ENCODE measurements around the gene MYO3B.

The MYO3B gene

GRCh38 chr2:170162271-170162632, 15.7 kb upstream of the MYO3B start:
- in situ Hi-C loops (cut with HindIII; ENCODE audit: low sequenced_read_pairs): no loop called here

DNA sequence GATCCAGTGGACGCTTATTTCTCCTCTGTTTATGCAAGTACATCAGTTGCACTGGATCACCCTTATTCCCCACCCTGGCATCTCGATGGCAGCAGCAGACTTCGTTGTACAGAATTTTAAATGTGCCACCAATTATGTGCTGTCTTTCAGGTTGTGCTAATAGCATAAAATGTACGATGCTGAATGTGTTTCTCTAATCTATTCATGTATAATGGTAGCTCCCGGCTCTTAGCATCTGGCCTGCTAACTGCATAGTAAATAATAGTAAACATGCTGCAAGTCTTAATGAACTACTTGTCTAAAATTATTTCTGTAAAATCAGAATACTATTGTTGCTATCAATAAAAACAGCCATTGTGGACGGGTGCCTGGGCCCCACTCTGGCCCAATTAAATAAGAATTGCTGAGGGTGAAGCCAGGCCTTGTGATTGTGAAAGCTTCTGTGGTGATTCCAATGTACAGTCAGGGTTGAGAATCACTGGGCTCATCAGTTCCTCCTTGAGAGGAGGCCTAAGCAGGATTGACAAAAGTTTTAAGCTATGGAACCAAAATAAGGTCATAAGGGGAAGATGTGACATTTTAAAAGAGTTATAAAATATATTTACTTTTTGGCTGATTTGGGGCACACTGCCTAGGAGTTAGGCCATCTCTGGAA, 14.4 kb upstream of the MYO3B start:
- in situ Hi-C loops (cut with HindIII; ENCODE audit: low sequenced_read_pairs): no loop called here

DNA sequence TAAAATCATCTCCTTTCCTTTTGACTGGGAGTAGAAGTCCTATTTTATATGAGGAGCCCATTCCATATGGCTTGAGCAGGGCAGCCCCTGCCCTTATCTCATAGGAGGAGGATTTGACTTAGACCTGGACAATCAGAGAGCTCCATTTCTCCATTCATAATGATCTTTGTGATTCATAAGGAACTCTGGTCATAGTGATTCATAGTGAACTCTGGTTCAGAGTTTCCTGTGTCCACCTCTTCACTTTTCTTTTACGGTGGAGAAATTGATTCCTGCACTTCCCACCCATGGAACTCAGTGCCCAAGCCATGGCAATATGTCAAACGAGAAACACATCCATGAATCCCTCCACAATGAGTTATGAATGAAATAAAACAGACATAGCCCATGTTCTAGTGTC, 12.8 kb upstream of the MYO3B start:
- in situ Hi-C loops (cut with HindIII; ENCODE audit: low sequenced_read_pairs): no loop called here

DNA sequence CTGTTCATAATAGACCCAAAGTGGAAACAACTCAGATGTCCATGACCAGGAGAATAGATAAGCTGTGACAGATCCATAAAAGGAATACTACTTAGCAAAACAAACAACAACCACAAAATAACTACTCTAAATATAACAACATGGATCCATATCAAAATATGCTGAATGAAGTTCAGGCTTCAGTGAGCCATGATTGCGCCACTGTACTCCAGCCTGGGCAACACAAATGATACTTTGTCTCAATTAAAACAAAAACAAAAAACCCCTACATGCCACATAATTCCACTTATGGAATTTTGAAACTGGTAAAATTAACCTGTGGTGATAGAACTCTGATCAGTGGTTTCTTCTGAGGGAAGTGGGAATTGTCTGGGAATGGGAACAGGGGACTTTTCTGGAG, 11.2 kb upstream of the MYO3B start:
- in situ Hi-C loops (cut with HindIII; ENCODE audit: low sequenced_read_pairs): no loop called here

DNA sequence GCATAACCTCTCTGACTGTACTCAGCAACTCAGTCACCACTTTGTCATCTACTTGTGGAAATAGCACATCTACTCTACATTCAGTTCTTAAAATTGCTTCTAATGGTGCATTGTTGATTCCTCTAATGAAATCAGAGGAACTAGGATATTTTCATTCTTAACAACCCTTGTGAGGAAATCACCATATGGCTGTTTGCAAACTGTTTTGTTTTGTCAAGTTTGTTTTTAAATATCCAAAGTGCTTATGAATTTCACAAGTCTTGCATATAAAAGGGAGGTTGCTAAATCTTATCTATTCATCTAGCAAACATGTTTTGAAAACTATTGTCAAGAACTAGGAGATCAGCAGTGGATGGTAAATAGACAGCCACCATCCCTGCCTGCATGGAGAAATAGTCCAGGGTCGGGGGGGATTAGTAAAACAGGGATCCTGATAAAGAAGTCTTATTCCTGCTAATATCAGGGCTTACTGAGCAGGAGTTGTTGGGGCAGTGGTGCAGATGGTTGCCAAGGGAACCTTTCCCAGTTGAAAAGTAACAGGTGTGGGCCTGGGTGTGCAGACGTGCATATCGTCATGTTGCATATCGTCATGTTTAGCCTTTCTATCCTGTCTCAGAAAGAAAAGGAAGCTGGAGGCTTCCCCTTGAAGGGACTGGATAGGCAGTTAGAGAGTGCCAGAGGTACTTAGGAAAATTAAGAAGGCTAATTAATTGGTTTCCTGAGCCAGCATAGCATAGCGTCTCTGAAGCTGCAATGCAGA, 7.5 kb upstream of the MYO3B start:
- in situ Hi-C loops (cut with HindIII; ENCODE audit: low sequenced_read_pairs): no loop called here

- in situ Hi-C loops (cut with HindIII; ENCODE audit: low sequenced_read_pairs): no loop called here
These were observed 1.7 kb upstream of the MYO3B start for GRCh38 chr2:170176212-170176611.

DNA sequence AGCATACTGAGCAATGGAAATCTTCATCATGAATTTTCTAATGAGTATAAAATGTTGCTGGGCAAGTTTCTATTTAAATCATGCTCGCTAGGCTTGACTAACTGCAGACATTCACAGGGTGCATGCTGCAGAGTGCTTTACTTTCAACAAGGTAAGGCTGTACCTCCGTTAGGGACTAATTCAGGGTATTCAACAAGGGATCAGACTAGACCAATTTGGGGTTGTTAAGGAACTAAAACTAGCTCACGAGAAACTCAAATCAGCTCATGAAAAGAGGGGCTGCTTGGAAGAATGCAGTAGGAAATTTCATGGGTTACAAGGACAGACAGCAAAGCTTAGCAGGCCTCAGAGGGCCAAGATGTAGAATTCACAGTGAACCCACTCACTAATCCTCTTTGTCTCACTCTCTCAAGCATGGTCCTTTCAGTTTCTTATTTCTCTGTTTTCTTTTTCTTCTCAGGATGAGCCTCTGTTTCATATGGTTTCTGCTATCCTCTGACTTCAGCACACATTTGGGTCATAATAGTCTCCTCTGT, 2.2 kb downstream of the MYO3B start:
- in situ Hi-C loops (cut with HindIII; ENCODE audit: low sequenced_read_pairs): no loop called here

GRCh38 chr2:170181602-170182001, 3.7 kb downstream of the MYO3B start:
- in situ Hi-C loops (cut with HindIII; ENCODE audit: low sequenced_read_pairs): no loop called here

- in situ Hi-C loops (cut with HindIII; ENCODE audit: low sequenced_read_pairs): no loop called here
These were observed 7.4 kb downstream of the MYO3B start for GRCh38 chr2:170185319-170185718.

DNA sequence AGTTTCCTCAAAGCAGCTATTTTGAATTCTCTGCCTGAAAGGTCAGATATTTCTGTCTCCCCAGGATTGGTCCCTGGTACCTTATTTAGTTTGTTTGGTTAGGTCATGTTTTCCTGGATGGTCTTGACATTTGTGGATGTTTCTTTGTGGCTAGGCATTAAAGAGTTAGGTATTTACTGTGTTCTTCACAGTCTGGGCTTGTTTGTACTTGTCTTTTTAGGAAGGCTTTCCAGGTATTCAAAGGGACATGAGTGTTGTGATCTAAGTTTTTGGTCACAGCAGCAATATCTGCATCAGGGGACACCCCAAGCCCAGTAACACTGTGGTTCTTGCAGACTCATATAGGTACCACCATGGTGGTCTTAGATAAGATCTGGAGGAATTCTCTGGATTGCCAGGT, 11.8 kb downstream of the MYO3B start:
- in situ Hi-C loops (cut with HindIII; ENCODE audit: low sequenced_read_pairs): no loop called here

DNA sequence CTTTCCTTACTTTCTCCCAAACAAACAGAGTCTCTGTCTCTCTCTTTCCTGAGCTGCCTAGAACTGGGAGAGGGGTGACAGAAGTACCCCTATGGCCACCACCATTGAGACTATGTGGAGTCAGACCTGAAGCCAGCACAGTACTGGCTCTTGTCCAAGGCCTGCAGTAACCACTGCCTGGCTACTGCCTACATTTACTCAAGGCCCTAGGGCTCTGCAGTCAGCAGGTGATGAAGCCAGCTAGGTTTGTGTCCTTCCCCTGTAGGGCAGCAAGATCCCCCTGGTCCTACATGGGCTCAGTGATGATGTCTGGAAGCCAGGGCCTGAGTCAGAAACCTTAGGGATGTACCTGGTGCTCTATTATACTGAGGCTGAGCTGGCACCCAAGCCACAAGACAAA, 12.2 kb downstream of the MYO3B start:
- in situ Hi-C loops (cut with HindIII; ENCODE audit: low sequenced_read_pairs): no loop called here

DNA sequence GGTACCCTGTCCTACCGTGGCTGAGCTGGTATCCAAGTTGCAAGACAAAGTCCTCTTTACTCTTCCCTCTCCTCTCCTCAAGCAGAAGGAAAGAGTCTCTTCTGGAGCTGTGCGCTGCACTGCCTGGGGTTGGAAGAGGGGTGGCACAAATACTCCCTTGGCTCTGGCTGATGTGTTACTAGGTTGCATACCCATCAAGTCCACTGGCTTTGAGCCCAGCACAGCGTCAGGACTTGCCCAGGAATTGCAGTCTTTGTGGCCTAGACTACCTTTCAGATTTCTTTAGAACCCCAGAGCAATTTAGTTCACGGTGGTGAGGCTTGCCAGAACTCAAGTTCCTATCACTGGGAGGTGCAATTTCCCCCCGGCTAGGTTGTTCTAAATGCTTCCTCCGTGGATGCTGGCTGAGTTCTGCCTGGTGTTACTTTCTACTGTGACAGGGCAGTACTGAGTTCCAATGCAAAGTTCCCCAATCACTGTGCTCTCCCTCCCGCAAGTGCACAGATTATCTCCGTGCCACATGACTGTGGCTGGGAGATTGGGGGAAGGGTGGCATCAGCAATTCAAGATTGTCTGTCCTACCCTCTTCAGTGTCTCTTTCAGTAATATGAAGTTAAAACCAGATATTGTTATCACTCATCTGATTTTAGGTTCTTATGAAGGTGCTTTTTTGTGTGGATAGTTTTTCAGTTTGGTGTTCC, 13.4 kb downstream of the MYO3B start:
- in situ Hi-C loops (cut with HindIII; ENCODE audit: low sequenced_read_pairs): no loop called here

DNA sequence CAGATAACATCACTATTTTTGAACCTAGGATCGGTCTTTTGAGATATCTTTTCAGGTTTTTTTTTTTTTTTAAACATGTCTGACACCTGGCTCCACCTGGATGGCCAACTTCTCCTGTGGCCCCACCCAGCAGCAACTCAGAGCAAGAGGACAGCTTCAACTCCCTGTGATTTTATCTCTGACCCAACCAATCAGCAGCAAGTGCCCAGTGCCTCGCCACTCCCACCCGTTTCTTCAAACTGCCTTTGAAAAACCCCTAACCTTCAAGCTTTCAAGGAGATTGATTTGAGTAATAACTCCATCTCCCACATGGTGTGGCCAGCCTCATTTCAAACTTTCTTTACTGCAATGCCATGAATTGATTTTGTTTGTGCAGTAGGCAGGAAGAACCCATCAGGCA, 19.0 kb downstream of the MYO3B start:
- in situ Hi-C loops (cut with HindIII; ENCODE audit: low sequenced_read_pairs): no loop called here

- in situ Hi-C loops (cut with HindIII; ENCODE audit: low sequenced_read_pairs): no loop called here
These were observed 23.3 kb downstream of the MYO3B start for GRCh38 chr2:170201275-170201674.

DNA sequence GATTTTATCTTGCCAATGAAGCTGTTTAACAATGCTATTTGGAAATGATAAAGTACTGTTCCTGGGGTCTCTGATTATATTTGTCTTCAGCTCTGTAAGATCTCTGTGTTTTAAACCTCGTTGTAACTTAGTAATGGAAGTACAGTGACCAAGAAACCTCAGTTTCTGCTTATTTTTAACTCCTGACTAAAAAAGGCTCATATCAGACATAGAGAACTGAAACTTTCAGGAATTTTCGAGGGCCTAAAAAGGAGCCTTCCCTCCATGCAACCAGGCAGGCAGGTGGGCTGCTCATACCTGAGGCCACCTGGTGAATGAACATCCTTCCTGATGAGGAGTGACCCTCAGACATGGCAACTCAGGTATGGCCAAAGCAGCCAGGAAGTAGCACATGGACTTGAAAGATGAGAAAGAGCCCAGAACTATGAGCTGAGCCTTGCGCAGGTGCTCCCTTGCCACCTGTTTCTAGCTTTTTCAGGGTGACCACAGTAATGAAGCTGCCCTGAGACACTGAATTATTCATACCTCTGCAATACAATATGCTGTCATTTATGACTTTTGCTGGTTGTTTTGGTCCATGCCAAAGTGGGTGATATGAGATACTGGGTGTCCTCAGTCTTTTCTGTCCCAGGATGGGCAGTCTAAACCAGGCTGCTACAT, 23.9 kb downstream of the MYO3B start:
- in situ Hi-C loops (cut with HindIII; ENCODE audit: low sequenced_read_pairs): no loop called here

DNA sequence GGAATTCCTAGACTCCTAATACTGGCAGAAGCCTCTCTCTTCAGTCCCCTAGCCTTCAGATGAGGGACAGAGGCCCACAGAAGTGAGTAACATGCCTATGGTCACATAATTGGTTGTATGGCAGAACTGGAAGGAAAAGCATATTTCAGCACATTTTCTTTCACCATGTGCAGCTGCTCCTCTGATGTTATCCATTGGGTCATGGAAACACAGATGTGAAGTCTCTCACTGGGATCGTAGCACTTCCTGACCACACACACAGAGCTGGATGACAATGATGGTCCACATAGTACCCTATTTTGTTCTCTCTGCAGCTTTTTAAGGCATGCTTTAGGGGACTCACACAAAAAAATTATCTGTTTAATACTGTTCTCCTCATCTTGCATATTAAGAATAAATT, 24.5 kb downstream of the MYO3B start:
- in situ Hi-C loops (cut with HindIII; ENCODE audit: low sequenced_read_pairs): no loop called here

GRCh38 chr2:170204298-170204951, 26.5 kb downstream of the MYO3B start:
- in situ Hi-C loops (cut with HindIII; ENCODE audit: low sequenced_read_pairs): no loop called here

DNA sequence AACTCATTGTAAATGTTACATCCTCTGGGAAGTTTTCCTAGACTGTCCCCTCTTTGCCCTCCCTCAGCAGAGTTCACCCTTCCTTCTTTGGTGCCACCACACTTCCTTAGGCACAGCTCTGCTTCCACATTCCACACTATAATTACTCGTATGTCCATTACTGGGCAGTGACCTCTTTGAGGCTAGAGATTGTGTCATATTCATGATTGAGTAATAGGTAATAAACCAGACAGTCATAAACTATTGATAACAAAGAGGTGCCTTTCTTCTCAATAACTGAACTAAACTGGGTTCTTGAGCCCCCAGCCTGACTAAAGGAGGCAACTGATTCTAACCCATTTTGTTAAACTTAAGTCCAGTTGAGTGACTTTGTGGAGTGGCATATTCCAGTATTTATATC, 28.3 kb downstream of the MYO3B start:
- in situ Hi-C loops (cut with HindIII; ENCODE audit: low sequenced_read_pairs): no loop called here

DNA sequence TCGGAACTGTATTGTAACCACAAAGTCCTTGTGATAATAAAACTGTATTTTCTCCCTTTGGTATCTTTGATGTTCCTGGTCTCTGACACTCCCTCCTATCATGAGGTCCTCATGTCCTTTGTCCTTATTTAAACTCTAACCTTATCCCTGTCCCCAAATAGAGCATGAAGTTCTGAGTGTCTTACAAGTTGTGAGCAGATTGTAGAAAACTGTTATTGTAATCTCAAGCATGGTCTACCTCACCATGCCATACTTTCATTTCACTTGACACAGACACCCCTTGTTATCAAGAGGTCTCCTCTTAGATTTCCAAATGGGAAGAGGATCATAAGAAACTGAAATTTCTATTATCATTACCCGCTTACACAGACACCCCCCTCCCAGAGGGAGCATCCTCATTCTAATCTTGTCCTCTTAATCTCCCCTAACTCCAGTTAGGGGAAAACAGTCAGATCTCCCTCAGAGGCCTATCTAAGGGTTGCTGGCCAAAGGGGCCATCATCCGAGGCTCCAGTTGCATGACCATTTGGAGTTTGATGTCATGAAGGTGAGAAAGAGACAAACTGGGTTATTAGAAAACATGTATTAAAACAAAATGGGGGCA, 29.0 kb downstream of the MYO3B start:
- in situ Hi-C loops (cut with HindIII; ENCODE audit: low sequenced_read_pairs): no loop called here

DNA sequence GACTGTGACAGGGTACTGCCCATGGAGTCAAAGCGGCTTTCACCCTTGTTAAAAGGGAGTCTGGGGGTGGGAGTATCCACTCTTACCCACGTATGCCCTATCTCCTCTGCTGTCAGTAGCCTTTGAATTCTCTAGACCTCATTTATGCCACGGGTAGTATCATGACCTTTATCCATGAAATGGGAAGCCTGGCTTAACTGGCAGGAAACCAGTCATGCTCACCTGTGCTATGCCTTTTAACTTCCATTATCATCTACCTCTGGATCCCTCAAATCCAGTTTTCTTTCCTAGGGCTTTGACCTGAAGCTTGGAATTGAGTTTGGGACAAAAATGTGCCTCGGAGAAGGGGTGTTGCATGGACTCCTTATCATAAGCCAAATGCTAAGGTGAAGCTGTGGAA, 30.0 kb downstream of the MYO3B start:
- in situ Hi-C loops (cut with HindIII; ENCODE audit: low sequenced_read_pairs): no loop called here

DNA sequence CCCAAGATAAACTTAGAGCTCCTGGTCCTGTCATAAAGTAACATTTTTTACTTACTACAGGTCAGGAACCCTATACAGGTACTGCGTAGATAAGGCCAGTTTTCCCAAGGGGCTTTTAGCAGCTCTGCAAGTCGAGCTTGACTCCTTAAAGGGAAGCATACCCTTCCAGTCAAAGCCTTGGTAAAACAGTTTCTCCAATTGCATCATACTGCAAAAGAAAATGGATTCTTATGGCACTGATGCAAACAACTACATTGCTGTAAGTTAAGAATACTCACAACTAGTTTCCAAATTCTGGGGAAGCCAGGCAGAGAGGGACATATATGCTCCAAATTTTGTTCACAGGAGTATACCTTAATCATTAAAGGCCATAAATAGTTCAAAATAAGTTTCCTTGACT, 31.0 kb downstream of the MYO3B start:
- in situ Hi-C loops (cut with HindIII; ENCODE audit: low sequenced_read_pairs): no loop called here
